Liver (tissue), 3 donors: Measurements from ENCODE around the gene AMPD1.

Experiments
- ATF3 ChIP-seq: IDR thresholded peaks from 2 replicates; pipeline ENCODE4 v1.6.1; 2016; ENCODE audit warnings: antibody characterized with exemption
- EGR1 ChIP-seq, 2 donors: IDR thresholded peaks; 2 replicates each; pipeline ENCODE4 v1.6.1; 2016 to 2018; ENCODE audit warnings: antibody characterized with exemption in 2 of 2, low read depth in 2 of 2
- FOXA1 ChIP-seq: IDR thresholded peaks from 2 replicates; pipeline ENCODE4 v1.6.1; 2016; ENCODE audit warnings: antibody characterized with exemption
- GABPA ChIP-seq, 2 donors: IDR thresholded peaks in 1 of 2; conservative IDR thresholded peaks in 1 of 2; 2 replicates each; pipeline ENCODE4 v1.6.1; 2016; ENCODE audit warnings: antibody characterized with exemption in 2 of 2, mild to moderate bottlenecking in 1 of 2, moderate library complexity in 1 of 2
- JUND ChIP-seq, 2 donors: IDR thresholded peaks; 2 replicates each; pipeline ENCODE4 v1.6.1; 2016; ENCODE audit warnings: antibody characterized with exemption in 2 of 2
- RAD21 ChIP-seq, 2 donors: IDR thresholded peaks; 2 replicates each; pipeline ENCODE4 v1.6.1; 2016; ENCODE audit warnings: antibody characterized with exemption in 2 of 2, mild to moderate bottlenecking in 2 of 2
- RXRA ChIP-seq, 2 donors: IDR thresholded peaks; 2 replicates each; pipeline ENCODE4 v1.6.1; 2017 to 2018; ENCODE audit warnings: antibody characterized with exemption in 2 of 2, mild to moderate bottlenecking in 1 of 2
- TAF1 ChIP-seq: conservative IDR thresholded peaks from 2 replicates; pipeline ENCODE4 v1.6.1; 2016; ENCODE audit warnings: antibody characterized with exemption, mild to moderate bottlenecking
- YY1 ChIP-seq: IDR thresholded peaks from 2 replicates; pipeline ENCODE4 v1.6.1; 2016; ENCODE audit warnings: antibody characterized with exemption, mild to moderate bottlenecking
- TF ChIP-seq, protein P1 (sequence below): fragments of 150-350 bp; IDR thresholded peaks from 2 replicates; pipeline ENCODE4 v1.5.1; 2017; ENCODE audit warnings: improper control_type of control experiment, low read depth, low read length; ENCODE audit not compliant: missing input control
- TF ChIP-seq, protein P2 (sequence below): IDR thresholded peaks from 2 replicates; pipeline ENCODE4 v1.6.1; 2016; ENCODE audit warnings: antibody characterized with exemption
- TF ChIP-seq, protein P3 (sequence below): IDR thresholded peaks from 2 replicates; pipeline ENCODE4 v1.6.1; 2016; ENCODE audit warnings: antibody characterized with exemption, mild to moderate bottlenecking
- TF ChIP-seq, protein P4 (sequence below): IDR thresholded peaks from 2 replicates; pipeline ENCODE4 v1.6.1; 2016; ENCODE audit warnings: antibody characterized with exemption
- donor health status: healthy.
- donor health status: healthy.

GRCh38 chr1:114716304-114717170 lies 21.2 kb upstream of the AMPD1 start, which contains the start of gene NRAS:
- TF ChIP-seq, protein P1, sequence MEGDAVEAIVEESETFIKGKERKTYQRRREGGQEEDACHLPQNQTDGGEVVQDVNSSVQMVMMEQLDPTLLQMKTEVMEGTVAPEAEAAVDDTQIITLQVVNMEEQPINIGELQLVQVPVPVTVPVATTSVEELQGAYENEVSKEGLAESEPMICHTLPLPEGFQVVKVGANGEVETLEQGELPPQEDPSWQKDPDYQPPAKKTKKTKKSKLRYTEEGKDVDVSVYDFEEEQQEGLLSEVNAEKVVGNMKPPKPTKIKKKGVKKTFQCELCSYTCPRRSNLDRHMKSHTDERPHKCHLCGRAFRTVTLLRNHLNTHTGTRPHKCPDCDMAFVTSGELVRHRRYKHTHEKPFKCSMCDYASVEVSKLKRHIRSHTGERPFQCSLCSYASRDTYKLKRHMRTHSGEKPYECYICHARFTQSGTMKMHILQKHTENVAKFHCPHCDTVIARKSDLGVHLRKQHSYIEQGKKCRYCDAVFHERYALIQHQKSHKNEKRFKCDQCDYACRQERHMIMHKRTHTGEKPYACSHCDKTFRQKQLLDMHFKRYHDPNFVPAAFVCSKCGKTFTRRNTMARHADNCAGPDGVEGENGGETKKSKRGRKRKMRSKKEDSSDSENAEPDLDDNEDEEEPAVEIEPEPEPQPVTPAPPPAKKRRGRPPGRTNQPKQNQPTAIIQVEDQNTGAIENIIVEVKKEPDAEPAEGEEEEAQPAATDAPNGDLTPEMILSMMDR: no peak
- peak in 1 of 2 donors; percentile 39 for TF ChIP-seq EGR1 (IDR thresholded peaks at IDR 0.05; ENCODE audit: low read depth in 2 of 2)
- TF ChIP-seq JUND (IDR thresholded peaks at IDR 0.05): no peak
- TF ChIP-seq TAF1: no peak
- TF ChIP-seq FOXA1: no peak
- TF ChIP-seq, protein P2, sequence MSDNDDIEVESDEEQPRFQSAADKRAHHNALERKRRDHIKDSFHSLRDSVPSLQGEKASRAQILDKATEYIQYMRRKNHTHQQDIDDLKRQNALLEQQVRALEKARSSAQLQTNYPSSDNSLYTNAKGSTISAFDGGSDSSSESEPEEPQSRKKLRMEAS: peak; percentile 90
- TF ChIP-seq GABPA (IDR thresholded peaks at IDR 0.05 in 1 of 2, conservative IDR thresholded peaks at IDR 0.05 in 1 of 2): peak; percentile 67 to 93
- TF ChIP-seq RXRA (IDR thresholded peaks at IDR 0.05): peak; percentile 21 to 47
- TF ChIP-seq YY1: peak; percentile 90
- peak in 1 of 2 donors; percentile 24 for TF ChIP-seq RAD21 (IDR thresholded peaks at IDR 0.05)
- peak; percentile 46 for TF ChIP-seq ATF3
- TF ChIP-seq, protein P3, sequence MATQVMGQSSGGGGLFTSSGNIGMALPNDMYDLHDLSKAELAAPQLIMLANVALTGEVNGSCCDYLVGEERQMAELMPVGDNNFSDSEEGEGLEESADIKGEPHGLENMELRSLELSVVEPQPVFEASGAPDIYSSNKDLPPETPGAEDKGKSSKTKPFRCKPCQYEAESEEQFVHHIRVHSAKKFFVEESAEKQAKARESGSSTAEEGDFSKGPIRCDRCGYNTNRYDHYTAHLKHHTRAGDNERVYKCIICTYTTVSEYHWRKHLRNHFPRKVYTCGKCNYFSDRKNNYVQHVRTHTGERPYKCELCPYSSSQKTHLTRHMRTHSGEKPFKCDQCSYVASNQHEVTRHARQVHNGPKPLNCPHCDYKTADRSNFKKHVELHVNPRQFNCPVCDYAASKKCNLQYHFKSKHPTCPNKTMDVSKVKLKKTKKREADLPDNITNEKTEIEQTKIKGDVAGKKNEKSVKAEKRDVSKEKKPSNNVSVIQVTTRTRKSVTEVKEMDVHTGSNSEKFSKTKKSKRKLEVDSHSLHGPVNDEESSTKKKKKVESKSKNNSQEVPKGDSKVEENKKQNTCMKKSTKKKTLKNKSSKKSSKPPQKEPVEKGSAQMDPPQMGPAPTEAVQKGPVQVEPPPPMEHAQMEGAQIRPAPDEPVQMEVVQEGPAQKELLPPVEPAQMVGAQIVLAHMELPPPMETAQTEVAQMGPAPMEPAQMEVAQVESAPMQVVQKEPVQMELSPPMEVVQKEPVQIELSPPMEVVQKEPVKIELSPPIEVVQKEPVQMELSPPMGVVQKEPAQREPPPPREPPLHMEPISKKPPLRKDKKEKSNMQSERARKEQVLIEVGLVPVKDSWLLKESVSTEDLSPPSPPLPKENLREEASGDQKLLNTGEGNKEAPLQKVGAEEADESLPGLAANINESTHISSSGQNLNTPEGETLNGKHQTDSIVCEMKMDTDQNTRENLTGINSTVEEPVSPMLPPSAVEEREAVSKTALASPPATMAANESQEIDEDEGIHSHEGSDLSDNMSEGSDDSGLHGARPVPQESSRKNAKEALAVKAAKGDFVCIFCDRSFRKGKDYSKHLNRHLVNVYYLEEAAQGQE: peak; percentile 21
- TF ChIP-seq, protein P4, sequence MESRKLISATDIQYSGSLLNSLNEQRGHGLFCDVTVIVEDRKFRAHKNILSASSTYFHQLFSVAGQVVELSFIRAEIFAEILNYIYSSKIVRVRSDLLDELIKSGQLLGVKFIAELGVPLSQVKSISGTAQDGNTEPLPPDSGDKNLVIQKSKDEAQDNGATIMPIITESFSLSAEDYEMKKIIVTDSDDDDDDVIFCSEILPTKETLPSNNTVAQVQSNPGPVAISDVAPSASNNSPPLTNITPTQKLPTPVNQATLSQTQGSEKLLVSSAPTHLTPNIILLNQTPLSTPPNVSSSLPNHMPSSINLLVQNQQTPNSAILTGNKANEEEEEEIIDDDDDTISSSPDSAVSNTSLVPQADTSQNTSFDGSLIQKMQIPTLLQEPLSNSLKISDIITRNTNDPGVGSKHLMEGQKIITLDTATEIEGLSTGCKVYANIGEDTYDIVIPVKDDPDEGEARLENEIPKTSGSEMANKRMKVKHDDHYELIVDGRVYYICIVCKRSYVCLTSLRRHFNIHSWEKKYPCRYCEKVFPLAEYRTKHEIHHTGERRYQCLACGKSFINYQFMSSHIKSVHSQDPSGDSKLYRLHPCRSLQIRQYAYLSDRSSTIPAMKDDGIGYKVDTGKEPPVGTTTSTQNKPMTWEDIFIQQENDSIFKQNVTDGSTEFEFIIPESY: peak; percentile 73
